Fibroblast of skin of abdomen (primary cell): ENCODE measurements around the gene BRF1. TPM values are rescaled to one million over a fixed set of nuclear protein-coding genes. Genes with fewer than 3 reads are reported as not detected.
A peak's percentile ranks its signal among the peaks of the same experiment; 100 is the strongest.
"Not testable (repeated sequence)": the region's sequence is repeated elsewhere in the genome, so short reads cannot be mapped to it uniquely, and the experiment has no call there.

Experiments
- DNase-seq: peaks from one replicate; pipeline ENCODE4 v3.0.0-alpha.2; 2013
- polyA plus RNA-seq, 2 experiments: library from polyadenylated mRNA; unstranded; fragments of 120-200 nt; gene quantifications; one replicate each; pipeline ENCODE4 v1.2.1, GENCODE V29; 2013; ENCODE audit not compliant: insufficient read length in 2 of 2

Gene BRF1, protein sequence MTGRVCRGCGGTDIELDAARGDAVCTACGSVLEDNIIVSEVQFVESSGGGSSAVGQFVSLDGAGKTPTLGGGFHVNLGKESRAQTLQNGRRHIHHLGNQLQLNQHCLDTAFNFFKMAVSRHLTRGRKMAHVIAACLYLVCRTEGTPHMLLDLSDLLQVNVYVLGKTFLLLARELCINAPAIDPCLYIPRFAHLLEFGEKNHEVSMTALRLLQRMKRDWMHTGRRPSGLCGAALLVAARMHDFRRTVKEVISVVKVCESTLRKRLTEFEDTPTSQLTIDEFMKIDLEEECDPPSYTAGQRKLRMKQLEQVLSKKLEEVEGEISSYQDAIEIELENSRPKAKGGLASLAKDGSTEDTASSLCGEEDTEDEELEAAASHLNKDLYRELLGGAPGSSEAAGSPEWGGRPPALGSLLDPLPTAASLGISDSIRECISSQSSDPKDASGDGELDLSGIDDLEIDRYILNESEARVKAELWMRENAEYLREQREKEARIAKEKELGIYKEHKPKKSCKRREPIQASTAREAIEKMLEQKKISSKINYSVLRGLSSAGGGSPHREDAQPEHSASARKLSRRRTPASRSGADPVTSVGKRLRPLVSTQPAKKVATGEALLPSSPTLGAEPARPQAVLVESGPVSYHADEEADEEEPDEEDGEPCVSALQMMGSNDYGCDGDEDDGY
- polyA plus RNA-seq (2013, experiment 1 of 2; ENCODE audit: insufficient read length): 18.9 TPM
- polyA plus RNA-seq (2013, experiment 2 of 2; ENCODE audit: insufficient read length): 21.0 TPM

DNA sequence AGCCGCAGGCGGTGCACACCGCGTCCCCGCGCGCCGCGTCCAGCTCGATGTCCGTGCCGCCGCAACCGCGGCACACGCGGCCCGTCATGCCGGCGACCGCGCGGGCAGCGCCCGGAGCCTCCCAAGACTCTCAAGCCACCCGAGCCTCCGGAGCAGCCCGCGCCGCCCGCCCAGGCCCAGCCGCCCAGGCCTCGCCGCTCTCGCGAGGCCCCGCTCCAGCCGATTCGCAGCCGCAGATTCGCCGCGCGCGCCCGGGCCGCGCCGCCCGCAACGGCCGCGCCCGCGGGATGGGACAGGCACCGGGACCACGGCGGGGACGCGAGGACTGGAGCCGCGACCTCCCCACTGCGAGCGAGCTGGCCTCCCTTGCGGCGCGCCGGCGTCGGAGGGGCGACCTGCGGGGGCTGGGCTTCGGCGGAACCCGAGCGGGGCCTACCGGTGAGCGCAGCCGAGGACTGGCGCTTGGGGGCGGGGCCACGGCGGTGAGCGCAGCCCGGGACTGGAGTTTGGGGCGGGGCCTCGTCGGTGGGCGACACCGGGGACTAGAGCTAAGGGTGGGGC, at the start of gene BRF1:
Gene BRF1, minus strand, starts transcription at position 460 of the 561 bp plus-strand sequence. Its CDS starts 372 bp downstream, at position 88.
- peak; percentile 91 for DNase-seq

DNA sequence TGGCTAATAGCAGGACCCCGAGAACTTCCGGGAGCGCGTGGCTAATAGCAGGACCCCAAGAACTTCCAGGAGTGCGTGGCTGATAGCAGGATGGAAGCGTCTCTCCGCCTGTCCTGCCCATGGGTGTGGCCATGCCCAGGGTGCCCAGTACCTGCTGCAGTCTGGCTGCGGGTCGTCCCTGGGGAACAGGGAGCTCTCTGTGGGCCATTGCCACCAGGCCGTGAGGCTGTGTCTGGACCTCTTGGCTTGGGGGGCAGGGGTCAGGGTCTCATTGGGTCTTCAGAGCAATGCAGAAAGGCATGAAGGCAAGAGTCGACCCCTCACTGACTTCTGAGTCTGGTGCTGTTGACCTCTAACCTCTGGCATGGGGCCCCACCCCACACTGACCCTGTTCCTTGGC, 49.2 kb upstream of the BRF1 start:
- no peak for DNase-seq

DNA sequence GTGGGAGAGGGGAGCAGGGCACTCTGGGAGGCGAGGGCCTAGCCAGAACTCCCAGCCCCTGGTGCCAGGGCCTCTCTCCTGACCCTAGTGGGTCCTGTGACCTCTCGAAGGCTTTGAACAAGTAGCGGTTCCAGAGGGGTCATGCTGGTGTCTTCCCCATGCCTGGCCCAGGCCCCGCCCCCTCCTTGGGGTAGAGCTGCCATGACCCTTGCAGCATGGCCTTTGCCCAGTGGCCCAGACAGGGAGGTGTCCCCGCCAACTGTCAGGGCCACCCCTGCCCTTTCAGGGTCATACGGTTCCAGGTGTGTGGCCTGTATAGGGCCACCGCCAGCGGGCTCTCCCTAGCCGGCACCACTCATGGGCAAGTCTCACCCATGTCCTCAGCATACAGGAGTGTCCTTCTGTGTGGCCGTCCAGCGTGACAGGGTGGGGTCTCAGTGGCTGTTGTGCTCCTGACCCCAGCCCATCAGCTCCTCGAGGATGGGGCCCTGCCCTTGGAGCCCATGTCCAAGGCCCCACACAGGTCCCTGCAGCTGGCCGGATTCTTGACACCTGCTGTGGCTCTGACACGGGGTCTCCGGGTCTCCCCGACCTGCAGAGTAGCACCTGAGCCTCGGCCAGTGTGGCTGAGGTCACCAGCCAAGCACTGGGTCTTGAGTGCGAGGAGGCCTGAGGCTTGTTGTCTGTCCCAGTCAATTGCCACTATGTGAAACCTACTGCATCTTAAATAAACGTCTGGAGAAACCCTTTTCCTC, 48.3 kb upstream of the BRF1 start:
- no peak for DNase-seq

DNA sequence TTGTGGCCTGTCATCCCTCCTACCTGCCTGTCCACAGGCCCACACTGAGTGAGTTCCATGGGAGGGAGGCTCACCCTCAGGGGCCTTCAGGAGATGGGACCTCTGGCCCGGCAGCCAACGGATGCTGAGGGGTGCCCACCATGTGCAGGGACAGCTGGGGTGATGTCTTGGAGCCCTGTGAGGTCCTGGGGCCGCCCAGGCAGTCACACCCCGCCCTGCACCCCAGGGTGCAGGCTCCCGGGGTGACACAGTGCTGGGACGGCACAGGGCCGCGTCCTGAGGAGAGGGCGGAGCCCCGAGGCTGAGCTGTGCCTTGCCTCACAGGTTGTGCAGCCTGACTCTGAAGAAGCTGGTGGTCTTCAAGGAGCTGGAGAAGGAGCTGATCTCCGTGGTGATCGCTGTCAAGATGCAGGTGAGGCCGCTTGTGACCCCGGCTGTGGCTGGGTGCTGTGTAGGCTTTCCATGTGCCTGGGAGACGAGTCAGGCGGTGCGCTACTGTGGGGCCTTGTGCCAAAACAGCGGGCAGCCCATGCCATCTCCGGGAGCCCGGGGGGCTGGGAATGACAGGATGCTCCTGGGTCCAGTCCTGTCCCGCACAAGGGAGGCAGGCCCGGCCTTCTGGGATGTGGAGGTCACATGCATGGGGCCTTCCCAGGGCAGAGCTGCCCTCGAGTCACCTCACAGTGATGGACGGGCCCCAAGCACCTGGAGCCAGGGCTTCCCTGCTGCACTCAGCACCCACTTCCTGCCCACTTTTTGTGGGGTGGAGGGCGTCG, 47.6 kb upstream of the BRF1 start:
- no peak for DNase-seq

DNA sequence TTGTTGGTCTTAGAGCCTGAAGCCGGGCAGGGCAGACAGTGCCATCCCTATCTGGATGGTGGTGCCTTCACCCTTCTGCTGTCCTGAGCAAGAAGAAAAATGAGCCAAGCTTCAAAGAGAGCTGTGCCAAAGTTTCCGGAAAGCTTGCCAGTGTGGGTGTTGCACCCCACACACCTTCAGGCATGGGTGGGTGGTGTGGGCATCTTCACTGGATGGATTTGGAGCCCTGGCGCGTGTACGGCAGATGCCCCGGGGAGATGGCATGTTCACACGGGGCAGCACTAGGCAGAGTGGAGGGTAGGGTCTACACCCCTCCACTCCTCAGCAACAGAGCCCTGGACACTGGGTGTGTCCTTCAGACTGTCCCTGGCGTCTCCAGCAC, 46.8 kb upstream of the BRF1 start:
- no peak for DNase-seq

DNA sequence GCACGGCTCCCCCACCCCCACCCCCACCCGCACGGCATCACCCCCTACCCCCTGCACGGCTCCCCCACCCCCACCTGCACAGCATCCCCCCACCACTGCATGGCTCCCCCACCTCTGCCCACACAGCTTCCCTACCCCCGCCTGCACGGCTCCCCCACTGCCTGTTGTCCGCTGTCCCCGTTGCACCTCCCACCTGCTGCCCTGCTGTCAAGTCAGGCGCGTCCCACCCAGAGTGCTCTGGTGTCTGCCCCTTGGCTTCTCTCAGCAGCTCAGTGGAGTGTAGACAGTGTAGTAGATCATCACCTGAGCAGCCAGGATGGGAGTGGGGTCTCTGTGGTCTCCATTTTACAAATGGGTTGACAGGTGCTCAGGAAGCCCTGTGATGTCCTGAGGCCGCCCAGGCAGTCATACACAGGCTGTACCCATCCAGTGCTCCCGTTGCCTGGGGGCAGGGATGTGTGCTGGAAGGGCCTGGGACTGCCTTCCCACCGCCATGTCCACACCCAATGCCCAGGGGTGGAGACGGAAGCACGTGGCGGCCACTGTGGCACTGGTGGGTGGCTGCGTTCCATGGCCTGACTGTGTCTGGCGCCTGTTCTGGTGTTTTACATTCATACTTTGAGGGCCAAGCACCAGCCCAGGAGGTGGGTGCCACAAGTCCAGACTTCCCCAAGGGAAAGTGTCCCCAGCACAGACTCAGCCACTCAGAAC, 46.2 kb upstream of the BRF1 start:
- DNase-seq: no peak

DNA sequence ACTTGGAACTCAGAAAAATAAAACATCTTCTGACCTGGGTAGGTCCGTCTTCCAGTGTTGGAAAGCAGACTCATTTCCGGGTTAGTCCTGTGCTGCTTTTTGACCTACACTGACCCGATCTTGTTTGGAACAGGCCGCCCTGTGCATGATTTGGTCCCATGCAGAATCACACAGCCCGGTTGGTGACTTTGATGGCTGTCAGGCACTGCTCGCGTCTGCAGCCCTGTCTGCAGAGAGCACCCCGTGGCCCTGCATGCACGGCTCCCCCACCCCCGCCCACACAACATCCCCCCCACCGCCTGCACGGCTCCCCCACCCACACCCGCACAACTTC, 45.4 kb upstream of the BRF1 start:
- no peak for DNase-seq

DNA sequence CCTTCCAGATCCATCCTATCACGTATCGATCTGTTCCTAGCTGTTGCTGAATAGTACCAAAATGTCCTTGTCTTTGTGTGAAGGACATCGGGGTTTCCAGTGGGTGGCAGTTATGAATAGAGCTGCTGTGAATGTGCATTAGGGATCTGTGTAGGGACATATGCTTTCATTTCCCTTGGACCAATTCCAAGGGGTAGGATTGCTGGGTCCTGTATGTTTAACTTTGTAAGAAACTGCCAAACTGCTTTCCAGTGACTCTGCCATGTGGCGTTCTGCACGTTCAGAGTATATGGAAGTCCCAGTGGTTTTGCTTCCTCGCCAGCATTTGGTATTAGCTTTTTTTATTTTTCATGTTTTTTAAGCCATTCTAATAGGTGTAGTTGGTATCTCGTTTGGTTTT, 42.4 kb upstream of the BRF1 start:
- no peak for DNase-seq

DNA sequence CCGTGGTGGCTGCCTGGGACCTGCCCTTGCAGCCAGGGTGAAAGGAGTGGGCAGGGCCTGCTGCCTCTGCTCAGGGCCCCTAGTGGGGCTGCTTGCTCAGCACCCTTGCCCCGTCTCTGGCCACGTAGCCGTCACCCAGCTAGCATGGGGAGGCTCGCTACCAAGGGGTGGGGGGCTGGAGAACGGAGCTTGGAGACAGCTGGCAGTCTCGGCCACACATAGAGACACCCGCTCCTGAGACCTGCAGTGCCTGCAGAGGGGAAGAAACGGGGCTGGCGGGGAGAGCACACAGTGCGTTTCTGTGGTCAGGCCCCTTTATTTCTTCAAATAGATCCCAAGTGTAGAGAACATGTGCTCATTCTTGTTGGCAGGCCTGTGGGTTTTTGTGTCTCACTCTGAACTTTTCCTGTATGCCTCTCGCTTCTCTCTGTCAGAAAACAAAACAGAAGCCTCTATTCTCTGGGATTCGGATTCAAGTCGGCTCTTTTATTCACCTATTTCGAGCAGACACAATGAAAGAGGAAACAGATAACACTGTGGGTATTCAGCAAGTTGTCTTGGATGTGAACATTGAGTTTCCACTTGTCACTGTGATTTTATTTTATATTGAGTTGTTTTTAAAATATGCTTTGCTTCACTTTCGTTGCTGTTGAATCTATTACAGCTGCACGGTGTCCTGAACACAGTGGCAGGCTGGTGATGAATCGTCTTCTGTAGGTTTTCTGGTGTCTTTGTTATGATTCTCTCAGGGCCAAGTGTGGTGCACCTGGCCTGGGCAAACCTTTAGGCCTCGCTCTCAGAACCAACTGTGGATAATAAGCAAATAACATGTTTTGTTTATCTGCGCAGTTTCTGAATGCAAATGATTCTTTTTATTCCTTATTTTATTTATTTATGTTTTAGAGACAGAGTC, 40.3 kb upstream of the BRF1 start:
- DNase-seq: peak; percentile 10

DNA sequence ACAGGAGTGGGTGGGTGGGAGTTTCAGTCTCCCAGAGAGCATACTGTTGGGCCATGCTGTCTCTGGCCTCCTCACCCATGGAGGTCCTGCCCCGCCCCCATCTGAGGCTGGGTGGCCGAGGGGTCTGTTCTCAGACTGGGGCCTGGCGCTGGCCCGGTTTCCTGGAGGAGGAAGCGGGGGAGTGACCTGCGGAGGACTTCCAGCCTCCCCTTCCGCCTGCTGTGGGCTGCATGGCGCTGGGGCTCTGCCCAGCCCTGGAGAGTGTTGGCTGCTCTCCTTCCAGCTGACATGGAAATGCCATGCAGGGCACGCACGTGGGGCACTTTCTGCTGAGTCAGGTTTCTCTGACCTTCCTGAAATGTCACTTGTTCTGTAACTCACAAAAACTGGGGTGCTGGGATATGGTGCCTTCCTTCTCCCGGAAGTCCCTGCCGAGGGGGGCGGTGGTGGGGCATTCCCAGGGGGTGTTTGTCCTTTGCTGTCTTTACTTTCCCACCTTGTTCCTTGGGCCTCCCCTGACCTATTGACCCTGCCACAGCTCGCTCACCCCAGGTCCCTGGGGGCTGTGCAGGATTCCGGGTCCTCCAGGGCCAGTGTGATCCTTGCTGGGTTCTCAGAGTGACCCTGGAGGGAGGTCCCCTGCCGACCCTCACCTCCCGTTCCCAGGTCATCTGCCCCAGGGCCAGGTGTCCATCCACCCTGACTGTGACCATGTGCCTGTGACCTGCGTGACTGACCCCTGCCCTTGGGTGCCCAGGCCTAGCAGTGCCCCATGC, 37.4 kb upstream of the BRF1 start:
- DNase-seq: no peak

DNA sequence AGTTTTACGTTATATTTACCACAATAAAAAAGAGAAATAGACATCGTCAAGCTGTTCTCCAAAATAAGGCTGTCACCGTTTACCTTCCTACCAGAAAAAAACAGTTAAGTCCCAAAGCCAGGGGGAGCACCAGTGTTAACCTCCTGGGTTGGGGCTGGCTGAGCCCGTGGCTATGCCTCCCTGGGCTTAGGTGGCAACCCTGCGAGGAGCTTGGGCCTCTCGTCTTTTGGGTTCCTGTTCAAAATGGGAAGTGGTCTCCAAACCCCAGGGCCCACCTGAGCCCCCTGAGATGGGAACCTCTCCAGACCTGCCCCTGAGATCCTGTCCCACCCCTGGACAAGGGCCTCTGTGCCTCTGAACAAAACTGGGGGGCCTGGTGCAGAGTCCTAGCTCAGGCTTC, 36.6 kb upstream of the BRF1 start:
- DNase-seq: no peak

DNA sequence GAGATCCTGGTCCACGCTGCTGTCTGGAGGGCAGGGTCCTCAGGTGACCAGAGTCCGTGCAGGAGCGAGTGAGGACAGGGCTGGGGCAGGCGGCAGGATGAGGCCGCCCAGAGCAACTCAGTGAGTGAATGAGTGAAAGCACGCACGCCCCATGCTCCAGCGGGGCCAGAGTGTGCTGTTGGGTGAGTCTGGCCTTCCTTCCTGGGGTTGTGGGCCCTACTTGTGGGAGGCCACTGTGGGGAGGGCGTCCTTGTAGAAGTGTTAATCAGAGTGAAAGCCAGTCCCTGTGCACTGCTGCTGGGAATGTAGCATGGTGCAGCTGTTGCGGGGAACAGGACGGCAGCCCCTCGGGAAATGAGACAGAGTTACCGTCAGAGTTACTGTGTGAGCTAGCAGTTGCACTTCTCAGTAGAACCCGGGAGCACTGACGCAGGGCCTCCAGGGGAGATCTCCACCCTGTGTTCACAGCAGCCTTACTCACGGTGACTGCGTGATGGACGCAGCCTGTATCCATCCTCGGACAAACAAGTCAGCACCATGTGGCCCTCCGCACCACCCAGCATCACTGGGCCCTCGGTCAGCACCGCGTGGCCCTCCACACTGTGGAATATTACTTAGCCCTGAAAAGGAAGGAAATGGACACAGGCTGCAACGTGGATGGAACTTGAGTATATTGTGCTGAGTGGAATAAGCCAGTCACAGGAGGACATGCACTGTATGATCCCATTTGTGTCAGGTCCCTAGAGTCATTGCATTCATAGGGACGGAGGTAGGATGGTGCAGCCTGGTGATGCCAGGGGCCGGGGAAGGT, 35.9 kb upstream of the BRF1 start:
- no peak for DNase-seq

DNA sequence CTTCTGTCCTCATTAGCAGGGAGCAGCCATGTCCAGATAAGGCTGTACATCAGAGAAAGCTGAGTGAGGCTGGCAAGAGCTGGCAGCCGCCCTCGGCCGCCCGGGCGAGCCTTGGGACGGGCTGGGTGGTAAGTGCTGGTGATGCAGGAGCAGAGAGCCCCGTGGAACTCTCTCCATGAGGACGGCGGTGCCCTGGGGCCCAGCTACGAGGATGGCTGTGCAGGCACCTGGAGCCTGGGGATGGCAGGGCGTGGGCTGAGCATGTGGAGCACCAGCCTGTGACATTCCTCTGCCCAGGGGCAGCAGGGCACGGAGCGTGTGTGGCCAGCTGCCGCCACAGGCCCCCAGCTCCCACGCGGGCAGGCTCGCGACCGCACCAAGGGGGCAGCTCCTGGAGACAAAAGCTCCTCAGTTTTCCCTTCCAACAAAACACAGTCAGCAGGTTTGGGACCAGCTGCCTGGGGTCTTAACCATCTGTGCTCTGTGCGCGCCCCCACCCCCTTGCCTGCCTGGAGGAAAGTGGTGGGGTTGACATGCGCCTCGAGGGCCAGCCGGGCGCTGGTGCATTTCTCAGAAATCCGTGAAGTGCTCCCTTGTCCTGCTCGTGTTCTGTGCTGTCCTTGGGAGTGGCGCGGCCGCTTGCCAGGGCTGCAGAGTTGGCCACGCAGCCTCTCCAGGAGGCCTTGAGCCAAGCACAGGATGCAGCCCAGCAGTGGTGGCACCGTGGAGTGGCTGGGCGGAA, 35.1 kb upstream of the BRF1 start:
- DNase-seq: no peak

DNA sequence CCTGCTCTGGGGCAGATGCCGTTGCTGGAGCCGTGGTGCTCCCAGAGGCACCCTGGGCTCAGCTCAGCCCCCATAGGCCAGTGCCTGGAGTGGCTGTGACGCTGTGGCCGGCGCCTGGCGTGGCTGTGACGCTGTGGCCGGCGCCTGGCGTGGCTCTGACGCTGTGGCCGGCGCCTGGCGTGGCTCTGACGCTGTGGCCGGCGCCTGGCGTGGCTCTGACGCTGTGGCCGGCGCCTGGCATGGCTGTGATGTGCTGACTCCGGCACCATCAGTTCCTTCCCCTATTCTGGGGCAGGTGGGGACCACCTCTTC, 34.4 kb upstream of the BRF1 start:
- not testable (repeated sequence) for DNase-seq

DNA sequence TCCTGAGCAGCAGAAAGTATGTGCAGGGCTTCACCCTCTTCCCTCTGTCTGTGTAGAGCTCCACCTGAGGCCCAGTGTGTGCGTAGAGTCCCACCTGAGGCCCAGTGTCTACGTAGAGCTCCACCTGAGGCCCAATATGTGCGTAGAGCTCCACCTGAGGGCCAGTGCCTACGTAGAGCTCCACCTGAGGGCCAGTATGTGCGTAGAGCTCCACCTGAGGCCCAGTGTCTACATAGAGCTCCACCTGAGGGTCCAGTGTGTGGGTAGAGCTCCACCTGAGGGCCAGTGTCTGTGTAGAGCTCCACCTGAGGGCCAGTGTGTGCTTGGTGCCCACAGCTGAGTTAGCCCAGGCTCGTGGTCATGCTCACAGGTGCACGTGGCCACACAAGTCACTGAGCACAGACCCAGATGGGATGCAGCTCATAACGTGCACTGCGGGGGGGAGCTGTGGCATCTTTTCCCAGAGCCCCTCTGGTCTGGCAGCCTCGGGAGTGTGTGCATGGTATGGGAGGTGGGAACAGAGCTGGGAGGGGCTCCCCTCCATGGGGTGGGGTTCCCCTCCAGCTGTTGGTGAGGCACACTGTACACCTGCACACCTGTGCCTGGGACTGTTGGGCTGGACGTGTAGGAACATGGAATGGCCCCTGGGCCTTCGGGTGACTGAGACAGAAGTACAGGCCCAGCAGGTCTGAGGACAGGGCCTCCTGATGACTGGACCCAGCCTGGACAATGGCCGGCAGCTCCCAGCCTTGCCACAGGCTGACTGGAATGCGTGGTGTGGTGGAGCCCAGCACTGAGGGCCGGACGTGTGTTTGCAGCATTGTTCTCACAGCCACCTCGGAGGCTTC, 33.8 kb upstream of the BRF1 start:
- DNase-seq: no peak

DNA sequence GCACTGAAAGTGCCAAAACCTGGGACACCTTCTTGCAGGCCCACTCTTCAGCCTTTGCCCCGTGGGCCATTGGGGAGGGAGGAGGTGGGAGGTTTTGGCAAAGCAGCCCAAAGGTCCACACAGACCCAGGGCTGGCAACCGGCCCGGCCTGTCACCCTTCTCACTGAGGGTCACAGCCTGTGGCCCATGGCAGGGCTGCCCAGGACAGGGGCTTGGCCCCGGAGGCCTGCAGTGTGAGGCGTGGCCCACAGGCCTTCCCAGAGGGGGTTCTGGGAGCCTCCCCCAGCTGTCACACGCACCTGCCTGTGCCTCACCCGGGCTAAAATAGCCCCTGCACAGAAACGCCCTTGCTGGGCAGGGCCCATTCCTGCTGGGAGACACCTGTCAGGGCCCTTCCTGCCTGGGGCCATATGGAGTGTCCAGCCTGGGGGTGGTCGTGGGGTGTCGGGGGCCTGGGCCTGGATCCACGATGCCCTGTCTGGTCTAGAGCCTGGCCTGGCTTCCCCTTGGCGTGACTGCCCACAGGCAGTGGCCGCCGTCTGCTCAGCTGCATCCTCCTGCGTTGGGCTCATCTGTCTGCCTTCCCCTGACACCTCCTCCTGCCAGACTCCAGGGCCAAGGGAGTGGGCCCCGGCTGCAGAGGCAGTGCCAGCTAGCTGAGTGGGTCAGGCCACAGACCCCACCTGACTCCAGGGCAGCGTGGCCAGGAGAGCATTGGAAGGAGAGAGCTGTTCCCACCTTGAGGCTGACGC, 33.0 kb upstream of the BRF1 start:
- no peak for DNase-seq
